GM12875 (cell line): ENCODE data around the gene CAT.

Source experiments
- H3K4me3 ChIP-seq: one replicate; pipeline ENCODE4 v1.5.1; 2011; ENCODE audit warnings: low read depth, low read length, control low read depth
- TF ChIP-seq, protein P1 (sequence below): IDR thresholded peaks from 2 replicates; pipeline ENCODE4 v1.5.1; 2011; ENCODE audit warnings: low read depth, mild to moderate bottlenecking, control low read depth, inconsistent platforms, low read length, moderate library complexity, borderline replicate concordance; ENCODE audit not compliant: insufficient read depth

CAT gene

DNA sequence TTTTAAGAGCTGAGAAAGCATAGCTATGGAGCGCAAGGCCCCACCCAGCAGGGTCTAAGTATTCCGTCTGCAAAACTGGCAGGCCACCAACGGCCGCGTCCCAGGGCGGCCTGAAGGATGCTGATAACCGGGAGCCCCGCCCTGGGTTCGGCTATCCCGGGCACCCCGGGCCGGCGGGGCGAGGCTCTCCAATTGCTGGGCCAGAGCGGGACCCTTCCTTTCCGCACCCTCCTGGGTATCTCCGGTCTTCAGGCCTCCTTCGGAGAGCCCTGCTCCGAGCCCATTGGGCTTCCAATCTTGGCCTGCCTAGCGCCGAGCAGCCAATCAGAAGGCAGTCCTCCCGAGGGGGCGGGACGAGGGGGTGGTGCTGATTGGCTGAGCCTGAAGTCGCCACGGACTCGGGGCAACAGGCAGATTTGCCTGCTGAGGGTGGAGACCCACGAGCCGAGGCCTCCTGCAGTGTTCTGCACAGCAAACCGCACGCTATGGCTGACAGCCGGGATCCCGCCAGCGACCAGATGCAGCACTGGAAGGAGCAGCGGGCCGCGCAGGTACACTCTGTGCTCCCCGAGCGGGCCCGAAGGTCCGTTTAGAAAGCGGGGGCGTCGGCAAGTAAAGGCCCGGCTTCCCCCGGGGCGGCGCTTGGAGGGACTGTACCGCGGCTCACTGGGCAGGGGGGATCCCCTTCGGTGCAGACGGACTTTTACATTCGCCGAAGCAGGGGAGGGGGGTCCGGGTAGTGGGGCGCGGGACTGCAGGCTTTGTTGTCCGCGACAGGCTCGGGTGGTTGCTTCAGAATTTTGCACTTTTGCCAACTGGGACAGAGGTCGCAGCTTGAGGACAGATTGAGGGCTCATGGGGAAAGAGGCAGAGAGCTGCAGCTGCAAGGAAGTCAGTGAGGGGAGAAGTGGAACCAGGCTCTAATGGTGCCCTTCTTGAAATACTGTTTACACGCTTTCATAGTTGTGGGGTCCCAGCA lies at the start of gene CAT:
TSS of gene CAT (plus strand) at position 406 of the 979 bp plus-strand sequence. CDS start at position 486, 80 bp downstream.
- peak within 1 kb of the TSS; percentile 85 for H3K4me3 ChIP-seq
- TF ChIP-seq, protein P1, sequence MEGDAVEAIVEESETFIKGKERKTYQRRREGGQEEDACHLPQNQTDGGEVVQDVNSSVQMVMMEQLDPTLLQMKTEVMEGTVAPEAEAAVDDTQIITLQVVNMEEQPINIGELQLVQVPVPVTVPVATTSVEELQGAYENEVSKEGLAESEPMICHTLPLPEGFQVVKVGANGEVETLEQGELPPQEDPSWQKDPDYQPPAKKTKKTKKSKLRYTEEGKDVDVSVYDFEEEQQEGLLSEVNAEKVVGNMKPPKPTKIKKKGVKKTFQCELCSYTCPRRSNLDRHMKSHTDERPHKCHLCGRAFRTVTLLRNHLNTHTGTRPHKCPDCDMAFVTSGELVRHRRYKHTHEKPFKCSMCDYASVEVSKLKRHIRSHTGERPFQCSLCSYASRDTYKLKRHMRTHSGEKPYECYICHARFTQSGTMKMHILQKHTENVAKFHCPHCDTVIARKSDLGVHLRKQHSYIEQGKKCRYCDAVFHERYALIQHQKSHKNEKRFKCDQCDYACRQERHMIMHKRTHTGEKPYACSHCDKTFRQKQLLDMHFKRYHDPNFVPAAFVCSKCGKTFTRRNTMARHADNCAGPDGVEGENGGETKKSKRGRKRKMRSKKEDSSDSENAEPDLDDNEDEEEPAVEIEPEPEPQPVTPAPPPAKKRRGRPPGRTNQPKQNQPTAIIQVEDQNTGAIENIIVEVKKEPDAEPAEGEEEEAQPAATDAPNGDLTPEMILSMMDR: no peak

DNA sequence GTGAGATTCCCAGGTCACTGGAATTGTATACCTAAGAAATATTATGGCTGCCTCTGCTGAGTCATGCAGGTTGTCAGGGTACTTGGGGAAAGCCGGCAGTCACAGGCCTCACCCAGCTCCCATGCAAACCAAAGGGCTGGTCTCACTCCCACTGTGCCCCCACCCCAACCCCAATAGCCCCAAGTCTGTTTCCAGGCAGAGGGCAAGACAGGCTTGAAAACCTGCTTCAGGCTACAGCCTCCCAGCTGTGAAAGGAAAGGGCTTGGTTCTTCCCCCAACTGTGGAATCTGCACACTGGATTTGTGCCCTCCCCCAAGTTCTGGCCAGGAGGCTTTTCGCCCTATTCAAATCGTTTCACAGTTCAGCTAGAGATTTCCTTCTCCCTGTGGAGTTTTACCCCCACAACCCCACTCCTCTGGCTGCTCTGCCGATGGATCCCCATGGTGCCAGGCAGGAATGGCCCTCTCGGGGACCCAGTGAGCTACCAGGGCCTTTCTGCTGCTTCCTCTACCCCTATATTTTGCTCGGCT lies 43.9 kb upstream of the CAT start:
- TF ChIP-seq, protein P1: no peak
- no peak overlapping the region for H3K4me3 ChIP-seq

DNA sequence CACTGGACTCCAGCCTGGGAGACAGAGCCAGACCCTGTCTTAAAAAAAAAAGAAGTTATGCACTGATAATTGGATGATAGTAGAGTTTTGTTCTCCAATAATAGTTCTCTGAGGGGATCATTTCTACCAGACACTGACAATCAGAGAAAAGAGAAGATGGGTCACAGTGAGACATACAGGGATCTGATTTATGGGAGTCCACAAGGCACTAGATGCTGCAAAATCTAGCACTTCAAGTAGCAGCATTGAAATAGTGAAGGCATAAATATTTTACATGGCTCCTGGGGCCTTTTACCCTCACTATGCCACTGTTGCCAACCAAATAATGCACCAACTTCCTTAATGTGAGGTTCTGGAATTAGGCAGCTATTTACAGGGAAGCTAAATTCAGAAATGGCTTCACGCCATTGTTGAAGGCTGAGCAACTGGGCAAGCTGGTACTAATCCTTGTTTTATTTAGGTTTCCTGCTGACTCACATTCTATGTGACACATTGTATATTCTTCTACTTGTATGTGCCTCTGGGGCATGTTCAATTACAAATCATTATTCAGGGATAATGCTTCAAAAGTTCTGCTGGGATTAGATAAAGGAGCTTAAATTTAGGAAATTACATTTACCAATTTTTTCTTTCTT lies 42.7 kb upstream of the CAT start:
- H3K4me3 ChIP-seq: no peak overlapping the region
- TF ChIP-seq, protein P1: no peak

DNA sequence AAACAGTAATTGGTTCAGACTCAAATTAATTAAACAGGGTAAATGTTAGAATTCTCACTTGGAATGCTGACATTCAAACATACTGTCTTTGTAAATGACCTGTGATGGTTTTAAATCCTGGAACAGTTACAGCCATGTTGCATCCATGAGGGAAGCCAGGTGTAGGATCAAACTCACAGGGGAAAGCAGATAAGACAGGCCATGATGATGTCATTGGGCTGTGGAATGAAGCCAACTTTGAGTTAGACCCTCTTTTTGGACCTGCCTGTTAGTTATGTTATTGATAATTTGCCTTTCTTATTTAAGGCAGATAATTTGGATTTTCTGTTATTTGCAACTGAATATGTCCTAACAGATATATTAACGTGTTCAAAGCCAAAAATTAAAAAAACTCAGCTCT lies 41.6 kb upstream of the CAT start:
- H3K4me3 ChIP-seq: no peak overlapping the region
- TF ChIP-seq, protein P1: no peak

DNA sequence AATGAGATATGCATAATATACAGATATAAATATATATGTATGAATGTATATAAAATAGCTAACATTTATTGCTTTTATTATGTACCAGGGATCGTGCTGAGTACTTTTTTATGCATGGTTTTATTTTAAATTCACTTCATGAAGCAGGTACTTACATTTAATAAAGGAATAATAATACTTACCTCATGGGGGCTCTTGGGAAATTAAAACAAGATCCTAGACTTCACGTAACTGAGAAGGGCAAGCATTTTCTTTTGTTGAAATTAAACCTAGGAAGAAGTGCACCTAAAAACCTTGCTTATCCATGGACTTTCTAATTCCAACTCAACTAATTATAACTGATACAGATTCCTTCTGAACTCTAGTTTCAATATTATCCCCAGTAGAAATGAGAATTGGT lies 40.9 kb upstream of the CAT start:
- TF ChIP-seq, protein P1: no peak
- no peak overlapping the region for H3K4me3 ChIP-seq

DNA sequence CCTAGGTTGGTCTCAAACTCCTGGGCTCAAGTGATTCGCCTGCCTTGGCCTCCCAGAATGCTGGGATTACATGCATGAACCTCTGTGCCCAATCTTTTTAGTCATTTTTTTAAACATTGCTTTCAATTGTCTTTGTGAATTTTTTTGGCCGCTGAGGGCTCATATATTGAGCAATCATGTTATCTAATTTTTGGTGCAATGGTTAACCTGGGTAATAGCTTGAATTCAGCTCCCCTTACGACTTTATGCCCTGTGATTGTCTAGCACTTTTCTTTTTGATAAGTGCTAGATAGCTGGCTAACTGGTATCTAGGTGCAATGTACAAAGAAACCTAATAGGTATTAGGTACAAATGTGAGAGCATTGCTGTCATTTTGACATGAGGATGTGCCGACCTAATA lies 35.3 kb upstream of the CAT start:
- TF ChIP-seq, protein P1: no peak
- no peak overlapping the region for H3K4me3 ChIP-seq
